Colonic mucosa (tissue), 4 donors: ENCODE measurements around the gene TOM1L1. TPM values are rescaled to one million over a fixed set of nuclear protein-coding genes. Genes with fewer than 3 reads are reported as not detected.

Experiments used
- DNase-seq: peaks from one replicate; pipeline ENCODE4 v3.0.0-alpha.2; 2020
- H3K27ac ChIP-seq: fragments of 200-600 bp; one replicate; pipeline ENCODE4 v1.8.0; 2021
- H3K27me3 ChIP-seq: fragments of 200-600 bp; one replicate; pipeline ENCODE4 v1.8.0; 2021
- H3K36me3 ChIP-seq: fragments of 200-600 bp; one replicate; pipeline ENCODE4 v1.8.0; 2021
- H3K4me1 ChIP-seq: fragments of 200-600 bp; one replicate; pipeline ENCODE4 v1.8.0; 2021; ENCODE audit warnings: mild to moderate bottlenecking
- H3K4me3 ChIP-seq: fragments of 200-600 bp; one replicate; pipeline ENCODE4 v1.8.0; 2021
- H3K9ac ChIP-seq, 2 donors: one replicate each; pipeline ENCODE4 v1.7.0; 2013; ENCODE audit warnings: control low read depth in 2 of 2, low read depth in 2 of 2, low read length in 2 of 2
- H3K9me3 ChIP-seq: fragments of 200-600 bp; one replicate; pipeline ENCODE4 v1.8.0; 2021
- intact Hi-C: fragments of 100-400 bp; cut with DNase I; formaldehyde crosslinking; loops from one replicate; pipeline ENCODE4 v1.14.1; 2022
- total RNA-seq, 2 donors: library from RNA; stranded (reverse); fragmentation: NEBNext Ultra II Directional in 1 of 2; extraction: Animal tissue kit (Norgen Biotek cat#: 25700) in 1 of 2; gene quantifications; one replicate each; pipeline ENCODE4 v1.2.1, GENCODE V29; 2021
- TF ChIP-seq, protein P1 (sequence below): fragments of 200-600 bp; IDR thresholded peaks from one replicate; pipeline ENCODE4 v1.8.0; 2022; ENCODE audit warnings: antibody characterized with exemption, mild to moderate bottlenecking
- donor health status: healthy.
- donor health status: DM: no; HTN: no; CAD: no.
- donor health status: DM: no; HTN: no; CAD: no.

TOM1L1 gene
- total RNA-seq, 2 donors from 2014 or later, result 56.7 to 67.3 TPM

DNA sequence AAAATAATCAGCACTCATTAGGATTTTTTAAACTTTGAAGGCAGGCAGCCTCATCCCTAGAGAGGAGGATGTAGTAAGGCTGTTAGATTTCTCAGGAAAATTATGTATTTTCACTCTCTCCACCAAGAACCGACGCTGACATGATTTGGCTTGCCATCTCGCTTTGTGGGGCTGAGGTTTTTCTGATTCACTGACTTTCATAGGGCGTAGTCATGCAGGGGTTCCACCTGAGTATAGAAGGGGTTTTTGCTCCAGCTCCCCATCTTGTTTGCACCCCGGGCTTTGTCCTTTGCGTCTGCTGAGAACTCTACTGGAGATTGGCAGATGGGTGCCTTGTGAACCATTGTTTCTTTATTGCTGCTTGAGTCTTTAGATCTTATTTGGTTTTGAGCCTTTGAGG, 20.2 kb downstream of the TOM1L1 start:
- intact Hi-C loops, result no loop called here
- no peak for DNase-seq
- H3K36me3 ChIP-seq, result peaks cover 4% of the 10 kb centered on the region
- H3K27me3 ChIP-seq, result no peaks in the 10 kb centered on the region
- H3K27ac ChIP-seq, result no peak overlapping the region
- no peak overlapping the region for H3K4me3 ChIP-seq
- TF ChIP-seq, protein P1, sequence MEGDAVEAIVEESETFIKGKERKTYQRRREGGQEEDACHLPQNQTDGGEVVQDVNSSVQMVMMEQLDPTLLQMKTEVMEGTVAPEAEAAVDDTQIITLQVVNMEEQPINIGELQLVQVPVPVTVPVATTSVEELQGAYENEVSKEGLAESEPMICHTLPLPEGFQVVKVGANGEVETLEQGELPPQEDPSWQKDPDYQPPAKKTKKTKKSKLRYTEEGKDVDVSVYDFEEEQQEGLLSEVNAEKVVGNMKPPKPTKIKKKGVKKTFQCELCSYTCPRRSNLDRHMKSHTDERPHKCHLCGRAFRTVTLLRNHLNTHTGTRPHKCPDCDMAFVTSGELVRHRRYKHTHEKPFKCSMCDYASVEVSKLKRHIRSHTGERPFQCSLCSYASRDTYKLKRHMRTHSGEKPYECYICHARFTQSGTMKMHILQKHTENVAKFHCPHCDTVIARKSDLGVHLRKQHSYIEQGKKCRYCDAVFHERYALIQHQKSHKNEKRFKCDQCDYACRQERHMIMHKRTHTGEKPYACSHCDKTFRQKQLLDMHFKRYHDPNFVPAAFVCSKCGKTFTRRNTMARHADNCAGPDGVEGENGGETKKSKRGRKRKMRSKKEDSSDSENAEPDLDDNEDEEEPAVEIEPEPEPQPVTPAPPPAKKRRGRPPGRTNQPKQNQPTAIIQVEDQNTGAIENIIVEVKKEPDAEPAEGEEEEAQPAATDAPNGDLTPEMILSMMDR, result no peak
- no peaks in the 10 kb centered on the region for H3K4me1 ChIP-seq
- no peak overlapping the region for H3K9ac ChIP-seq
- H3K9me3 ChIP-seq, result no peaks in the 10 kb centered on the region

DNA sequence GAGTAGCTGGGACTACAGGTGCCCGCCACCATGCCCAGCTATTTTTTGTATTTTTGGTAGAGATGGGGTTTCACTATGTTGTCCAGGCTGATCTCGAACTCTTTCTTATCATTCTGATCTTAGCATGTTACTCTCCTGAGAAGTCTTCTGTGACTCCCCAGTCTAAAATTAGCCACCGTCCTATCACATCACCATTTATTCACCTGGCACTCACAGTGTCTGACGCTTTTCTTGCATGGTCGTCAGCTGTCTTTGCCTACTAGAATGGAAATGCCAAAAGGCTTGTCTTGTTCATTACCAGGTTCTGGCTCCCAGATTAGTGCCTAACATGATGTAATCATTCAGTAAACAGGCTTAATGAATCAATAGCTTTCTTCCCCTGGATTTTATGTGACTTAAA, 23.8 kb downstream of the TOM1L1 start:
- Histone ChIP-seq H3K36me3 (peaks cover 3% of the 10 kb centered on the region), H3K9ac (no peak overlapping the region), H3K9me3 (no peaks in the 10 kb centered on the region), H3K4me1 (no peaks in the 10 kb centered on the region), H3K27ac (no peak overlapping the region), H3K27me3 (no peaks in the 10 kb centered on the region), H3K4me3 (no peak overlapping the region)
- TF ChIP-seq, protein P1, result no peak
- DNase-seq, result no peak
- intact Hi-C loops, result no loop called here

DNA sequence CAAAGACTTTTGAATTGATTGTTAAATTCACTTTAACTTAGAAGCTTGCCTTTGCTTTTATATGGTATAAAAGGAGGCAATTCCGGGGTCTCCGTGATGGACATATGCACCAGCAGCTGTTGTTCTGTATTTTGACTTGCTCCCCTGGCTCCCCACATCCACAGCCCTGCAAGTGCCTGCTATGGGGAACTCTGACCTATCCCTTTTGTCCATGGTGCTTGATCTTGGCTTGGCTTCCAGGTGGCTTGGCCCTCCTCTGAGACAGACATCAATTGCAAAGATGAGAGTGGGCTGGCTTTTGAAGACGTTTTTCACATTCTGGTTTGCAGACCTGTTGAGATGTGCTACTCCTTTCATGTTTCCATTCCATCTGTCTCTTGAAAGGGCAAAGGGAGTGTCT, 26.9 kb downstream of the TOM1L1 start:
- Histone ChIP-seq H3K9me3 (no peaks in the 10 kb centered on the region), H3K36me3 (peaks cover 3% of the 10 kb centered on the region), H3K27me3 (no peaks in the 10 kb centered on the region), H3K9ac (no peak overlapping the region), H3K4me1 (no peaks in the 10 kb centered on the region), H3K27ac (no peak overlapping the region), H3K4me3 (no peak overlapping the region)
- no peak for DNase-seq
- TF ChIP-seq, protein P1, result no peak
- intact Hi-C loops, result no loop called here

DNA sequence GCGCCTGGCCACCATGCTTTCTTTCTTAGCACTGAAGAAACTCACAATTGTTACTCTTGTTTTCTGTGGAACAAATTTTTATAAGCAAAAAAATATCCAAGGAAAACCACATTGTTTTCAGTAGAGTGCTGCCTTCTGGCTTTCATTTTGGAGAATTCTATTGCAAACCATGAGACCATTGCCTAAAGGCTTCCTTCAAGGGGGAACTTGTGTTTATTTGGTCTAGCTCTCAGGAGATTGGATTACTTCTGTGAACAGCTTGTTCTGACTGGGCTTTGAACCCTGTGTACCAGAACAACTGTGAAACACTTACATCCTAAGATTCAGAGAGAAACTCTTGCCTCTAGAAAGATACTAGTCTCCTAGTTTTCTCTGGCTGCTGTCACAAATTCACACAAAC, 32.1 kb downstream of the TOM1L1 start:
- Histone ChIP-seq H3K4me3 (no peak overlapping the region), H3K27me3 (no peaks in the 10 kb centered on the region), H3K9ac (no peak overlapping the region), H3K4me1 (no peaks in the 10 kb centered on the region), H3K36me3 (peaks cover 3% of the 10 kb centered on the region), H3K9me3 (no peaks in the 10 kb centered on the region), H3K27ac (no peak overlapping the region)
- intact Hi-C loops, result no loop called here
- no peak for DNase-seq
- TF ChIP-seq, protein P1, result no peak

DNA sequence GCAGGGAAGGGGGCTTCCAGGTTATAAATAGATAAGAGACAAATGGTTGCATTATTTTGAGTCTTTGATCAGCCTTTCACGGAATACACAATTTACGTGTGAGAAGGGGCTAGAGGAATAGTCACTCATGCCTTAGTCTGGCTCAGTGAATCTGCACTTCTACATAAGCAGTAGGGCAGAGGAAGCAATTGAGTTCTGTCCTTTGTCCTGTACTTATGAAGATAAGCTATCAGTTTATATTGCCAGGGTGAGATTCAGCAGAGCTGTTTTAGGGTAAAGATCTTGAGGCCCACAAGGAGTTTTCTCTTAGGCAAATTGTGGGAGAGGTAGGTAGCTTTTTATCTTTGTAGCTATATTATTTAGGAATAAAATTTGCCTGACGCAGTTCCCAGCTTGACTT, 33.3 kb downstream of the TOM1L1 start:
- intact Hi-C loops, result no loop called here
- H3K36me3 ChIP-seq, result no peaks in the 10 kb centered on the region

More for the DNA sequence above, 33.3 kb downstream of the TOM1L1 start:
- Histone ChIP-seq H3K9ac (no peak overlapping the region), H3K27ac (peak overlapping the region; percentile 37), H3K9me3 (no peaks in the 10 kb centered on the region), H3K27me3 (no peaks in the 10 kb centered on the region), H3K4me3 (no peak overlapping the region), H3K4me1 (no peaks in the 10 kb centered on the region)
- TF ChIP-seq, protein P1, result no peak
- DNase-seq, result no peak
